C4-2B (cell line): ENCODE measurements around the gene PRPF31.

ENCODE experiments used
- H3K27ac ChIP-seq: fragments of 450-650 bp; 2 replicates; pipeline ENCODE4 v1.5.1; 2017
- ZFX ChIP-seq: fragments of 450-650 bp; IDR thresholded peaks from 2 replicates; pipeline ENCODE4 v1.6.1; 2017
- TF ChIP-seq, protein P1 (sequence below): fragments of 450-650 bp; conservative IDR thresholded peaks from 2 replicates; pipeline ENCODE4 v1.5.1; 2017; ENCODE audit warnings: mild to moderate bottlenecking

PRPF31 gene

DNA sequence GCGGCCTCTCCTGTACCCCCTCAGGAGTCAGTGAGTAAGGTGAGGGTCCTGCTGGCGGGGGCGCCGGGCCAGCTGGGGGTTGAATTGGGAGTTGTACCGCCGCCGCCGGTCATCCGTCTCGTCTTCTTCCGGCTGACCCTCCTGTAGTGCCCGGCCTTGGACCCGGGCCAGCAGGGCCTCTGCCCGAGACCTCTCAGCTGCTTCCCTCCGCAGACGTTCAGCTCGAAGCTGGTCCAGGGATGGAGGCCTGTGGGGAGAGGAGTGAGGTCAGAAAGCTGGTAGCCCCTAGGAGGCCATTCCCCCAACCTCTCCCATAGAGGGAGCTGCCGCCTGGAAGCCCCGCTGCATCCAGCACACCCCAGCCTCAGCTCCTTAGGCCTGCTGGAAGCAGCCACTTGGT lies 40.1 kb downstream of the PRPF31 start:
- no peak overlapping the region for H3K27ac ChIP-seq
- TF ChIP-seq, protein P1, sequence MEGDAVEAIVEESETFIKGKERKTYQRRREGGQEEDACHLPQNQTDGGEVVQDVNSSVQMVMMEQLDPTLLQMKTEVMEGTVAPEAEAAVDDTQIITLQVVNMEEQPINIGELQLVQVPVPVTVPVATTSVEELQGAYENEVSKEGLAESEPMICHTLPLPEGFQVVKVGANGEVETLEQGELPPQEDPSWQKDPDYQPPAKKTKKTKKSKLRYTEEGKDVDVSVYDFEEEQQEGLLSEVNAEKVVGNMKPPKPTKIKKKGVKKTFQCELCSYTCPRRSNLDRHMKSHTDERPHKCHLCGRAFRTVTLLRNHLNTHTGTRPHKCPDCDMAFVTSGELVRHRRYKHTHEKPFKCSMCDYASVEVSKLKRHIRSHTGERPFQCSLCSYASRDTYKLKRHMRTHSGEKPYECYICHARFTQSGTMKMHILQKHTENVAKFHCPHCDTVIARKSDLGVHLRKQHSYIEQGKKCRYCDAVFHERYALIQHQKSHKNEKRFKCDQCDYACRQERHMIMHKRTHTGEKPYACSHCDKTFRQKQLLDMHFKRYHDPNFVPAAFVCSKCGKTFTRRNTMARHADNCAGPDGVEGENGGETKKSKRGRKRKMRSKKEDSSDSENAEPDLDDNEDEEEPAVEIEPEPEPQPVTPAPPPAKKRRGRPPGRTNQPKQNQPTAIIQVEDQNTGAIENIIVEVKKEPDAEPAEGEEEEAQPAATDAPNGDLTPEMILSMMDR, result no peak
- TF ChIP-seq ZFX, result no peak

DNA sequence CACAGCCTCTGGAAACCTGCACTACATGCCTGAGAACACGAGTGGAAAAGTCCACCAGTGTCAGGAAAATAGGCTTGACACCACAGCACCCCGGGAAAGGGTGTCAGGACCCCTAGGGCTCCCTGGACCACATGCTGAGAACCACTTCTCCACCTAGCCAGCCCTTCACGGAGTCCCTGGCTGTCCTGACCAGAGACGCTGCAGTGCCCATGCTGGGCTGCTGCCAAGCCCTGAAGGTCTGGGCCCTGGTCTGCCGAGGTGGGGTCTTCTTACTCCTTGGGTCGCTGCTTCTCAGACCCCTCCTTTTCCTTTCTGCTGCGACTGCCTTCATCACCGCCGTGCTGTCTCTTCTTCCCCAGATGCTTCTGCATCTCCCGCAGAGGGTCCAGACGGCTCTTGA lies 40.9 kb downstream of the PRPF31 start:
- H3K27ac ChIP-seq, result no peak overlapping the region
- no peak for TF ChIP-seq ZFX
- TF ChIP-seq, protein P1, result no peak

DNA sequence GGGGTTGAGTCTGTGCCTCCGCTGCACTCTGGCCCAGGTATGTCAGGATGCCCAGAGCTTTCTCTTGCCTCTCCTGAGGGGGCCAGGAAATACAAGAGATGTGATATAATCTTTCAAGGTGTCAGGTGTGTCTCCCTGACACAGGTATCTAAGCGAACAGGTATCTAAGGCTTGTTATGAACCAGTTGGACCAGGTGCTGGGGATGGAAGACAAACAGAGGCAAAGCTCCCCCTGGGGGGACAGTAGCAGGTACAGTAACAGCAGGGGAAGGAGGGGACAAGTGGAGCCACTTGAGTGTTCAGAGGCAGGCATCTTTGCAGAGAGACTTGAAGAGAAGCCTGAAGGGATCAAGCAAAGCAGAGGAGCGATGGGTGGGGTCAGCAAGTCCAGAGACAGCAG lies 41.4 kb downstream of the PRPF31 start:
- no peak overlapping the region for H3K27ac ChIP-seq
- no peak for TF ChIP-seq ZFX

DNA sequence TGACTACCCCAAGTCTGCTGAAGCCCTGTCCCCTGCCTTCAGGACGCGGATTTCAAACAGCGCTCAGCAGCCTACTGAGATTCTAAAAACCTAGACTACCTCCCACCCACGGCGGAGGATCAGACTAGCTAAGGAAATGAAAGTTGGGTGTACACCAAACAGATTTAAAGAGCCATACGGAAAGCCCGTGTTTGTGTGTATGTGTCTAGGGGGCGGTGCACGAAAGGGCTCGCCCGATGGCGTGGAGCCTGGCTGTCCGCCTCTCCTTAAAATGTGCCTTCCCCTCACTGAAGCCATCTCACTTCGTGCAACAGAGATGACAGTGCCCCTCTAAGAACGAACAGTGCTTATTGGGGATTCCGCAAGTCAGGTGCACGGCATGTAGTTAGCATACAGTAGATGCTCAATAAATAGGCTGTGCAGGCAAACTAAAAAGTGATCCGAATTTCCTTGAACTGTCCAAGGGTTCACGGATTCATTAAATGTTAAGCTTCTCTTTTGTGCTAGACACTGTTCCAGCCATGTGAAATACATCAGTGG lies 43.3 kb downstream of the PRPF31 start:
- TF ChIP-seq, protein P1, result no peak
- no peak for TF ChIP-seq ZFX
- H3K27ac ChIP-seq, result peak overlapping the region; percentile 88

DNA sequence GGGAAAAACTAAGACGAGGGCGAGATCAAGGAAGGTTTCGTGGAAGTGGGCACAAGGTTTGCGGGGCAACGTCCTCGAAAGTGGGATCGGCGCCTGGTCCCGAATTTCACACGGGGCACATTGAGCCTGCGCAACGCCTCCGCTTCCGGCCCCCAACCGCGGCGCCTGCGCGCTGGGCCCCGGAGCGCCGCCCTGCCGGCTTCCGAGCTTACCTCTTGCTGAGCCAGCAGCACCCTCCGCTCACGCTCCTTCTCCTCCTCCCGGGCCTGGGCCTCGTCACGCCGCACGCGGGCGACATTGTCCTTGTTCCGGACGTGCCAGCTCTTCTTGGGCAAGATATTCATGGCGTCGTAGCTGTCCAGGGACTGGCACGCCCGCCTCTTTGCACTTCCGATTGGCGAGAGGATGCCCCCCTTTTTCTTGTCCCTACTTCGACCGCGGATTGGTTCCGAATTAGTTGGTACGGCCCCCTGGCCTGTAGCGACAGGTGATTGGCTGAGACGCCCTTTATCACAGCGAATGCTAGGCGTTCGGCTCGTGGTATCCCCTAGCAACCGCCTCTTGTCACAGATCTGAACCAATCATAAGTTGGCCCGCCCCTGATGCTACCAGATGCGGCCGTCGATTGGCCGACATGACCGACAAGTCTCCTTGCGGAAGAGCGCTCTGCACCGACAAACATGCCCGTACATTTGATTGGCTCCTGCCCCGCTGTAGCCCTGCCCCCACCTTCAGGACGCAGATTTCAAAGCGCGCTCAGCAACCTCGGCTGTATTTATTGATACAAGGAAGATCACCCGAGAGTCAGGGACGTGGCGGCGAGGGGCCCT lies 44.0 kb downstream of the PRPF31 start, which contains the start of gene LENG1:
Gene LENG1, minus strand, starts transcription at position 370 of the 830 bp plus-strand sequence. Its CDS starts 26 bp downstream, at position 344.
- TF ChIP-seq, protein P1, result no peak; the same call in 1 of the 2 replicates
- no peak for TF ChIP-seq ZFX
- peak within 1 kb of the TSS; percentile 88 for H3K27ac ChIP-seq

DNA sequence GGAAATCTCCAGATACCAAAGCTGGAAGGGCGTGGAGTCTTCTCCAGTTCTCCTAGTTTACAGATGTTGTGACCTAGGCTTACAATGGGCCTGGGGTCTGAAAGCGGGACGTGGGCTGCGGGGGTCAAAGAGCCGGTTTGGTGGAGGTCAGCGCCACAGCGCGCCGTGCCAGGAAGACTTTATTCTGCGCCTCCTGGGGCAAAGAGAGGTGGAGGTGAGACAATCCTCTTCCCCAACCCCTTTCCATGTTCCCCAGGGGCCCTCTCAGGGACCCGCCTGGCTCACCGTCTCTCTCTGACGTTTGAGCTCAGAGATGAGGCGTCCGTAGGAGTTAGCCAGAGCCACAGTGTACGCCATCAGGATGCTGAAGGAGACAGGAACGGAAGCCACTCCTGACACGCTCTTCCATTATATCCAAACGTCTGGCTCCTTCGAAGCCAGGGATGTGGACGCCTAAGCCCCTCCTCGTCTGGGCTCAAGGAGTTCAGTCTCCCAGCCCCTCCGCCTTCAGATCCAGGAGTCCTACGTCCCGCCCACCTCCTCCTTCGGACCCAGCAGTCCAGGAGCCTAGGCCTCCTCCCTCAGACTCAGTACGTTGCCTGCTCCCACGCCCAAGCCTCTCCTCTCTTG lies 44.7 kb downstream of the PRPF31 start:
- no peak for TF ChIP-seq ZFX
- TF ChIP-seq, protein P1, result no peak
- peak overlapping the region; percentile 88 for H3K27ac ChIP-seq

DNA sequence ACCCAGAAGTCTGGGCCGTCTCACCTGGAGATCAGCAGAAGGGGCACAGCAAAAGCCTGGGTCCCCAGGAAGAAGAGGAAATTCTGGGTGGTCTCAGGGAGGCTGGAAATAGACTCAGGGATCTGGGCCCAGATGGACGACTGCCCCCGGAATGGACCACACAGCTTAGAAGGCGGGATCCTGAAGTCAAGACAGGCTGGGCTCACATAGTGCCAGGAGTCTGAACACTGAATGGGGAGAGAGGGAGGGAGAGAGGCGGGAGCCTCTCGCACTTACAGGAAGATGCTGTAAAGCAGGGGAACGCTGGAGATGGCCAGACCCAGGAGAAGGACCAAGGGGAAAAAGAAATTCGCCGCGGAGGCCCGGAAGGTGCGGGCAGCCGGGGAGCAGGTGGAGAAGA lies 45.3 kb downstream of the PRPF31 start:
- H3K27ac ChIP-seq, result peak overlapping the region; percentile 88
- TF ChIP-seq ZFX, result no peak
- TF ChIP-seq, protein P1, result no peak
